ENCODE data around the gene CCND3.

The CCND3 gene

DNA sequence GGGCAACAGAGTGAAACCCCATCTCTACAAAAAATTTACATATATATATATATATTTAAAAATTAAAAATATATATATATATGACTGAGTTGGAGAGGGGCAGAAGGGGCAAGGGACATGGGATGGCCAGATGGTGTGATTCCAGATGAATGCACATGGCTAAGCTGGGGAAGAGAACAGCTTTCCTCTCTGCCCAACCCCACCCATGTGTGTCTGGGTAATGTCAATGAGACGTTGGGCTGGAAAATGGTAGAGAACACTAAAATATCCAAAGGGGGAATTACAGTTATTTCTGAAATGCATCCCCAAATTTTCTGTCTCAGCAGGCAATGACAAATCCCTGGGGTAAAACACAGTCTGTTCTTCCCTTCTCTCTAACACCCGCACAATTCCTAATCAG is 31.2 kb upstream of the CCND3 start:
- Histone ChIP-seq H3K27ac (ENCODE audit: low read length) (no peak overlapping the region), H3K79me2 (ENCODE audit: low read length) (no peaks in the 10 kb centered on the region), H4K20me1 (ENCODE audit: insufficient read depth, low read length) (no peaks in the 10 kb centered on the region), H3K27me3 (replicated peaks; ENCODE audit: insufficient read depth, low read length) (no peaks in the 10 kb centered on the region), H2AFZ (ENCODE audit: low read length) (no peak overlapping the region), H3K36me3 (replicated peaks; ENCODE audit: insufficient read depth, low read length) (no peaks in the 10 kb centered on the region), H3F3A (ENCODE audit: insufficient read depth, low read length) (no peaks in the 10 kb centered on the region), H3K4me1 (ENCODE audit: low read length) (no peaks in the 10 kb centered on the region), H3K4me2 (ENCODE audit: low read depth, low read length) (no peak overlapping the region), H3K9me3 (replicated peaks; ENCODE audit: insufficient read depth, low read length) (no peaks in the 10 kb centered on the region), H3K4me3 (ENCODE audit: low read length) (no peak overlapping the region), H3K9me2 (replicated peaks; ENCODE audit: insufficient read depth, low read length) (no peaks in the 10 kb centered on the region), H3K9ac (ENCODE audit: low read length) (no peak overlapping the region)
- no peak for DNase-seq
- TF ChIP-seq CTCF (IDR thresholded peaks at IDR 0.05; ENCODE audit: low read length) (no peak), EZH2 (optimal IDR thresholded peaks at IDR 0.05; ENCODE audit: low read depth, low read length) (no peak), EZH2phosphoT487 (IDR thresholded peaks at IDR 0.05; ENCODE audit: low read length) (no peak)

DNA sequence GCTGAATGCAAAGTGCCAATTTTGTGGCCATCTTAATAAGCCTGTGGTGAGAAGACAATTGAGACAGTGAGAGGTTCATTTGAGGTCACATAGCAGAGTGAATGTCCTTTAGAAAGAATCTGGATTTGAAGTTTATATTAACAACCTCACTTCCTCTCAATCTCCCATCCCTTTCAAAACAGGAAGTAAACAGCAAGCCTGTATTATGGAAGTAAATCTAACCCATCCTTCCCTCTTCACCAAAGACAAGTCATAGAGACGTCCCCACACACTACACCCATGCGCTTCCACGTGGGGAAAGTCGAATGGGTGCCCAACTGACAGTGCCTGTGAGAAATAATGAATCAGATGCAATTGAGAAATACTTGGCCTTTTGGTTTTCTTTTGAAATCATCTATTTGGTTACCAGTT is 28.8 kb upstream of the CCND3 start:
- Histone ChIP-seq H4K20me1 (ENCODE audit: insufficient read depth, low read length) (no peaks in the 10 kb centered on the region), H3K79me2 (ENCODE audit: low read length) (no peaks in the 10 kb centered on the region), H3K36me3 (replicated peaks; ENCODE audit: insufficient read depth, low read length) (no peaks in the 10 kb centered on the region), H3K9me2 (replicated peaks; ENCODE audit: insufficient read depth, low read length) (no peaks in the 10 kb centered on the region), H3F3A (ENCODE audit: insufficient read depth, low read length) (no peaks in the 10 kb centered on the region), H3K4me2 (ENCODE audit: low read depth, low read length) (no peak overlapping the region), H2AFZ (ENCODE audit: low read length) (no peak overlapping the region), H3K4me3 (ENCODE audit: low read length) (no peak overlapping the region), H3K9me3 (replicated peaks; ENCODE audit: insufficient read depth, low read length) (no peaks in the 10 kb centered on the region), H3K4me1 (ENCODE audit: low read length) (no peaks in the 10 kb centered on the region), H3K27me3 (replicated peaks; ENCODE audit: insufficient read depth, low read length) (no peaks in the 10 kb centered on the region), H3K9ac (ENCODE audit: low read length) (no peak overlapping the region), H3K27ac (ENCODE audit: low read length) (no peak overlapping the region)
- TF ChIP-seq EZH2 (optimal IDR thresholded peaks at IDR 0.05; ENCODE audit: low read depth, low read length) (no peak), EZH2phosphoT487 (IDR thresholded peaks at IDR 0.05; ENCODE audit: low read length) (no peak), CTCF (IDR thresholded peaks at IDR 0.05; ENCODE audit: low read length) (no peak)
- no peak for DNase-seq

DNA sequence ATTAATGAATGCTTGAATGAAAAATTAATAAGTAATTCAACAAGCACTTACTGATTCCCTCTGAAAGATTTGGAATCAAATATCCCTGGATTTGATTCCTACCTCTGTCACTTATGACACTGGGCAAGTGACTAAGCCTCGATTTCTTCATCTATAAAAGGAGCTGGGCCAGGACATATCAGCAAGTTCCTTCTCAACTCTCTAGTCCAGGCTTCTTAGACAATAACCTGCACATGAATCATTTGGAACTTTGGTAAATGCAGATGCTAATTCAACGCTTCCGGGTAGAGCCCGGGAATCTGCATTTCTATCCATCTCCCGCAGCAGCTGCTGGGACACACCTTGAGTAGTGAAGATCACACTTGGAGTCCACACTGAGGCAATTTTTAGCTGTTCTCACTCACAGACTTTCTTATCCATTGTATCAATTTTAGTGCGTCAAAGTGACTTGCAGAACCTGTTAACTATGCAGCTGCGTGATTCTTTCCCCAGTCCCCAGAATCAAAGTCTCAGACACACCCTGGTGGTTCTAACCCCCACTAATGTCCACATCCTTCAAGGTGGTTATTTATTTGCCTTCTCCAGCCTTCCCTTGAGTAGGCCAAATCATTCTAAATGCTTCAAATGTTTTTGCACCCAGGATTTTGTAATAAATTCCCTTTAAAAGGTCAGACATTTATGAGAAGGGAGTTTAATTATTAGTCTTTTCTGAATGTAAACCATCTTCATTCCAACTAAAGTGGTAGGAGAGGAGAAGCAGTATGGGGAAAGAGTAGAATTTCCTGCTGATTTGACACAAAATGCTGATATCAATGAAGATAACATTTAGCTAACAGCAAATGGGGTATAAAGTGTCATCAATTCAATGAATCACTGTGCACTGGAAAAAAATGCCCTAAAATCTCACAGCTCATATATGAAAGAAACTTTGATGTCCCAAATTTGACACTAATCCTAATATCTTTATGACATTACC is 26.0 kb upstream of the CCND3 start:
- no peaks in the 10 kb centered on the region for H3F3A ChIP-seq (ENCODE audit: insufficient read depth, low read length)
- H2AFZ ChIP-seq (ENCODE audit: low read length): no peak overlapping the region
- no peaks in the 10 kb centered on the region for H4K20me1 ChIP-seq (ENCODE audit: insufficient read depth, low read length)
- no peaks in the 10 kb centered on the region for H3K9me3 ChIP-seq (replicated peaks; ENCODE audit: insufficient read depth, low read length)
- no peak overlapping the region for H3K27ac ChIP-seq (ENCODE audit: low read length)
- no peak overlapping the region for H3K4me3 ChIP-seq (ENCODE audit: low read length)
- no peak for DNase-seq
- no peak overlapping the region for H3K9ac ChIP-seq (ENCODE audit: low read length)
- H3K4me1 ChIP-seq (ENCODE audit: low read length): no peaks in the 10 kb centered on the region
- no peaks in the 10 kb centered on the region for H3K27me3 ChIP-seq (replicated peaks; ENCODE audit: insufficient read depth, low read length)
- no peaks in the 10 kb centered on the region for H3K79me2 ChIP-seq (ENCODE audit: low read length)
- H3K4me2 ChIP-seq (ENCODE audit: low read depth, low read length): no peak overlapping the region
- no peaks in the 10 kb centered on the region for H3K36me3 ChIP-seq (replicated peaks; ENCODE audit: insufficient read depth, low read length)
- no peaks in the 10 kb centered on the region for H3K9me2 ChIP-seq (replicated peaks; ENCODE audit: insufficient read depth, low read length)
- no peak for TF ChIP-seq CTCF (IDR thresholded peaks at IDR 0.05; ENCODE audit: low read length)
- no peak for TF ChIP-seq EZH2phosphoT487 (IDR thresholded peaks at IDR 0.05; ENCODE audit: low read length)
- TF ChIP-seq EZH2 (optimal IDR thresholded peaks at IDR 0.05; ENCODE audit: low read depth, low read length): no peak

All from MM.1S (cell line).